IMR-90 (cell line): ENCODE results near the gene CLBA1. TPM values are rescaled to one million over a fixed set of nuclear protein-coding genes. Genes with fewer than 3 reads are reported as not detected.

Experiments used
- ELK1 ChIP-seq: fragments of 150-350 bp; IDR thresholded peaks from 2 replicates; pipeline ENCODE4 v1.6.1; 2016; ENCODE audit warnings: low read depth, mild to moderate bottlenecking, low read length, moderate library complexity, borderline replicate concordance
- polyA plus RNA-seq, 3 experiments: library from polyadenylated mRNA; depleted of rRNA; stranded (reverse); fragments of >200 nt; gene quantifications; 2 replicates each; pipeline ENCODE4 v1.2.3, GENCODE V29; 2012; ENCODE audit warnings: low replicate concordance in 1 of 3
- total RNA-seq: library from RNA; depleted of rRNA; stranded (reverse); fragments of >200 nt; gene quantifications from 2 replicates; pipeline ENCODE4 v1.2.3, GENCODE V29; 2012

CLBA1 gene
- total and polyA plus RNA-seq, 2 of the 4 experiments (the other 2 are of a cell fraction): 2.7 to 6.2 TPM

GRCh38 chr14:104977008-104977680 is 8.4 kb upstream of the CLBA1 start (continued):
- TF ChIP-seq ELK1: no peak
